ENCODE measurements around the gene DYDC1. TPM values are rescaled to one million over a fixed set of nuclear protein-coding genes. Genes with fewer than 3 reads are reported as not detected.
A peak's percentile ranks its signal among the peaks of the same experiment; 100 is the strongest.

Gene DYDC1
- total RNA-seq, result not detected

DNA sequence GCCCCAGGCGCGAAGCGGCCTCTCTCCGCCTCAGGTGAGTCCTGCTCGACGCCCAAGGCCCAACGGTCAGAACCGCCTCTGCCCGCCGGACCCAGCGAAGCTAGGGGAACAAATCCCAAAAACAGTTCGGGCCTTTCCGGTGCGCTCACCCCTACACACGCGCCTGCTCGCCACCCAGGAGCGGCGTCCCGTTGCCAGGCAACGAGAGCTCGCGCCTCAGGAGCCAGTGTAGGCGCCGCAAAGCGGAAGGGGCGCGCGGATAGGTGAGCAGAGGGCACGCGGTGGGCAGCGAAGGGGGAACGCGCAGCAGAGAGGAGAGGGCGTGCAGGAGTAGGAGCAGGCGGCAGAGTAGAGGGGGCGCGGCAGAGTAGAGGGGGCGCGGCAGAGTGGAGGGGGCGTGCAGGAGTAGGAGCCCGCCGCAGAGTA is at the start of gene DYDC1, which contains the start of gene DYDC2:
Gene DYDC1 (minus strand): TSS at position 193 of the 426 bp plus-strand sequence. CDS start 4,154 bp downstream, outside the sequence.
Gene DYDC2 (plus strand): TSS at position 219 of the 426 bp plus-strand sequence. CDS start 5,663 bp downstream, outside the sequence.
- Histone ChIP-seq H3K36me3 (no peaks in the 10 kb centered on the region), H3K9me3 (no peaks in the 10 kb centered on the region), H3K27me3 (peaks cover 7% of the 10 kb centered on the region), H3K4me1 (no peaks in the 10 kb centered on the region), H3K4me3 (peak within 1 kb of the TSS; percentile 24), H3K9ac (ENCODE audit: low read depth in 2 of 2, low read length in 2 of 2) (peak within 1 kb of the TSS in 1 of 2 donors; percentile 20), H3K27ac (no peak within 1 kb of the TSS)
- peak; percentile 45 for DNase-seq
- intact Hi-C loops (cut with DNase I), result no loop called here
- TF ChIP-seq, protein P1, sequence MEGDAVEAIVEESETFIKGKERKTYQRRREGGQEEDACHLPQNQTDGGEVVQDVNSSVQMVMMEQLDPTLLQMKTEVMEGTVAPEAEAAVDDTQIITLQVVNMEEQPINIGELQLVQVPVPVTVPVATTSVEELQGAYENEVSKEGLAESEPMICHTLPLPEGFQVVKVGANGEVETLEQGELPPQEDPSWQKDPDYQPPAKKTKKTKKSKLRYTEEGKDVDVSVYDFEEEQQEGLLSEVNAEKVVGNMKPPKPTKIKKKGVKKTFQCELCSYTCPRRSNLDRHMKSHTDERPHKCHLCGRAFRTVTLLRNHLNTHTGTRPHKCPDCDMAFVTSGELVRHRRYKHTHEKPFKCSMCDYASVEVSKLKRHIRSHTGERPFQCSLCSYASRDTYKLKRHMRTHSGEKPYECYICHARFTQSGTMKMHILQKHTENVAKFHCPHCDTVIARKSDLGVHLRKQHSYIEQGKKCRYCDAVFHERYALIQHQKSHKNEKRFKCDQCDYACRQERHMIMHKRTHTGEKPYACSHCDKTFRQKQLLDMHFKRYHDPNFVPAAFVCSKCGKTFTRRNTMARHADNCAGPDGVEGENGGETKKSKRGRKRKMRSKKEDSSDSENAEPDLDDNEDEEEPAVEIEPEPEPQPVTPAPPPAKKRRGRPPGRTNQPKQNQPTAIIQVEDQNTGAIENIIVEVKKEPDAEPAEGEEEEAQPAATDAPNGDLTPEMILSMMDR (IDR thresholded peaks at IDR 0.05), result no peak

DNA sequence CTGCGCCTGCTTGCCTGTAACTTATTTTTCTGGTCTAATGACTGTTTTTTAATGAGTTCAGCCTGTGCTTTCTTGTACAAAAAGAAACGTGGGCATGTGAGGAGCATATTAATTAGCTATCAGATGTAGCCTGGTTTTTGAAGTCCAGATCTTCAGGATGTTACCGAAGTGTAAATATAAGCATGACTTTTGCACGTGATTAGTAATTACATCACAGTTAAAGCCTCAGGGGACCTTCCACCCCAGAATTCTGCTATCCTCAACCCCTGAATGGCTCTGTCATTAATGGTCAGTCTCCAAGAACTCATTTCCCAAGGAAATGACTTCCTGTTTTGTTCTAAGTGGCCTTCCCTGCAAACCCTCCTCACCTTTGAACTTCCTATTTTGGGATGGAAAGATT is 49.6 kb upstream of the DYDC1 start:
- TF ChIP-seq, protein P1 (IDR thresholded peaks at IDR 0.05), result no peak
- Histone ChIP-seq H3K9ac (ENCODE audit: low read depth in 2 of 2, low read length in 2 of 2) (no peak overlapping the region), H3K4me1 (peaks cover 11% of the 10 kb centered on the region), H3K27ac (no peak overlapping the region), H3K27me3 (no peaks in the 10 kb centered on the region), H3K36me3 (no peaks in the 10 kb centered on the region), H3K4me3 (no peak overlapping the region), H3K9me3 (no peaks in the 10 kb centered on the region)
- DNase-seq, result no peak
- intact Hi-C loops (cut with DNase I), result no loop called here

DNA sequence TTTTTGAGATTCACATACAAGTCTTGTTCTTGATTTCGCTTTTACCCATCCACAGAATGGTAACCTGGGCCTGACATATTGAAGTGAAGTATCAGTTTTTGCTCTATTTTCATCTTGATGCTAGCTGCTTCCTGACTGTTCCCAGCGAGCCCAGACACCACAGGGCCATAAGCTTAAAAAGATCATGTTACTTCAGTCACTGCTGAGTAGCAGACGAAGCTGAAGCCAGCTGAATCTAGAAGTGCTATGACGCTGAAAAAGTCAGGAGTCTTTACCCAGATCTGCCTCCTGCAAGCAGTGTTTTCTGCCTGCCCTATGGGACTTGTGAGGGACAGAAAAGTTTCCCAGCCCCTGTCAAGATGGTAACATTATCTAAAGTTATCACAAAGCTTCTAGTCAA is 49.1 kb upstream of the DYDC1 start:
- H3K9ac ChIP-seq (ENCODE audit: low read depth in 2 of 2, low read length in 2 of 2), result no peak overlapping the region
- no peak for DNase-seq
- H3K27me3 ChIP-seq, result no peaks in the 10 kb centered on the region
- TF ChIP-seq, protein P1 (IDR thresholded peaks at IDR 0.05), result no peak
- H3K4me3 ChIP-seq, result no peak overlapping the region
- no peaks in the 10 kb centered on the region for H3K36me3 ChIP-seq
- intact Hi-C loops (cut with DNase I), result no loop called here
- H3K27ac ChIP-seq, result no peak overlapping the region
- H3K9me3 ChIP-seq, result no peaks in the 10 kb centered on the region
- H3K4me1 ChIP-seq, result peaks cover 7% of the 10 kb centered on the region

DNA sequence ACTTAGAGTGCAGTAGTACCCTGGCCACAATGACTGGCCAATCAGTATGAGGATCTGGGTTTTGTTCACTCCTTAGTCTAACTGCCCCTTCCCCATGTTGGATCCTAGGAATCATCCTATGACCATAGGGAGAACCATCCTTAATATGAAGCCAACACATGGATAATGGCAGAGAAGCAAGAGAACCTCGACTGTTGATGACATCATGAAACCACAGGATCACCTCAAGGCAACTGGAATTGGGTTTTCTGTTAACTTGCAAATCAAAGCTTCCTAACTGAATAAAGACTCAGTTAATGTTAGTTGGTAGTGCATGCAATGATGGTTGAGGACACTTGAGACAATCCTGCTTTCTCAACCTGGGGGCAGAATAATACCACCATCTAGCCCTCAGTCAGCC is 48.5 kb upstream of the DYDC1 start:
- no peaks in the 10 kb centered on the region for H3K9me3 ChIP-seq
- TF ChIP-seq, protein P1 (IDR thresholded peaks at IDR 0.05), result no peak
- peaks cover 2% of the 10 kb centered on the region for H3K4me1 ChIP-seq
- H3K9ac ChIP-seq (ENCODE audit: low read depth in 2 of 2, low read length in 2 of 2), result no peak overlapping the region
- H3K27me3 ChIP-seq, result no peaks in the 10 kb centered on the region
- intact Hi-C loops (cut with DNase I), result no loop called here
- H3K36me3 ChIP-seq, result no peaks in the 10 kb centered on the region
- no peak overlapping the region for H3K27ac ChIP-seq
- no peak for DNase-seq
- H3K4me3 ChIP-seq, result no peak overlapping the region

DNA sequence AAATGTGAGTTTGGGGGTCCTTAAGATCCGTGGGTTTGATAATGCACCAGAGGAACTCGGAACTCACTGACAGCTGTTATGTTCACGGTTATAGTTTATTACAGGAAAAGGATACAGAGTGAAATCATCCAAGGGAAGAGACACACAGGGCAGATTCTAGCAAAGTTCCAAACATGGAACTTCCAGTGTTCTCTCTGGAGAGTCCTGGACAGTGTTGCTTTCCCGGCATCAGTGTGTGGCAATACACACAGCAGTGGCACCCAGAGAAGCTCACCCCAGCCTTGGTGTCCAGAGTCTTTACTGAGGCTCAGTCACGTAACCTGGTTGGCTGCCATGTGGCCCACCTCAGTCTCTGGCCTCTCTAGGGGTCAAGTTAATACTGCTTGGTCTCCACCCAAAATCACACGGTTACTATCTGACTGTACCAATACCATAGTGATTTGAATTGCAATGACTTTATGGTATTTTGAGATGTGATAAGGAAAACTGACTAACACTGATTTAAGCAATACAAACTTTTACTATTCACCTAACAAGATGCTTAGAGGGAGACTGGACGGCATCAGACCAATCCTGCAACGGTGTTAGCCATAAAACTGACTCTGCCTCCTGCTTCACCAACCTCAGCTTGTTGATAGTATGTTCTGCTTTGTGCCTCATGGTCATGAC is 43.7 kb upstream of the DYDC1 start:
- DNase-seq, result no peak
- intact Hi-C loops (cut with DNase I), result no loop called here
- H3K4me3 ChIP-seq, result no peak overlapping the region
- TF ChIP-seq, protein P1 (IDR thresholded peaks at IDR 0.05), result no peak
- H3K27ac ChIP-seq, result no peak overlapping the region
- H3K4me1 ChIP-seq, result no peaks in the 10 kb centered on the region
- H3K36me3 ChIP-seq, result no peaks in the 10 kb centered on the region
- peak overlapping the region in 1 of 2 donors; percentile 4 for H3K9ac ChIP-seq (ENCODE audit: low read depth in 2 of 2, low read length in 2 of 2)
- H3K27me3 ChIP-seq, result no peaks in the 10 kb centered on the region
- H3K9me3 ChIP-seq, result no peaks in the 10 kb centered on the region
